ENCODE results near the gene EFNA4. TPM values are rescaled to one million over a fixed set of nuclear protein-coding genes. Genes with fewer than 3 reads are reported as not detected.

Gene EFNA4
- total and polyA plus RNA-seq, 2 donors (not counting 1 experiment from before 2014, with no cell fraction given), result 8.4 to 10.6 TPM

DNA sequence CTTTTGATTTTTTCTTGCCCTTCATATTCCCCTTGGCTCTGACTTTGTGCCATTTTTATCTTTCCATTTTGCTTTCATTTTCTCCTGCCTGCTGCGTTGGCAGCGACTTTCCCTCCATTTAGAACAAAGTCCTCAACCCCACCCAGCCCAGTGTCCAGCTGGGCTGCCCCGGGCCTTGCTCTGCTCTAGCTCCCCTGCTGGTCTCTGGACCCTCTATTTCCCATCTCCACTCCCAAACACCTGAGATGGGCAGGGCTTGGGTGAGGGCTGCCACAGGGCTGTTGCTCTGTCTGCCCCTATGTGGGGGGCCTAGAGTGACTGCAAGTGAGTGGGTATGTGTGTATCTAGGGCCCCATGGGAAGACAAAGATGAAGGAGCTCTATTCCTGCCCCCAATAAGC, 19.7 kb upstream of the EFNA4 start:
- no peak for ATAC-seq (ENCODE audit: low read depth)
- no peak for DNase-seq
- no peak overlapping the region for H3K27ac ChIP-seq (ENCODE audit: low read length in 2 of 2)
- H3K4me3 Mint-ChIP-seq, result no peak overlapping the region
- no peaks in the 10 kb centered on the region for H3K4me1 ChIP-seq (ENCODE audit: control insufficient read depth in 2 of 2, insufficient read depth in 2 of 2, low read length in 2 of 2)
- H3K79me2 ChIP-seq (ENCODE audit: control insufficient read depth, insufficient read depth, low read length), result no peaks in the 10 kb centered on the region
- H3K9me3 ChIP-seq (ENCODE audit: control extremely low read depth in 1 of 3, control insufficient read depth in 2 of 3, insufficient read depth in 1 of 3, low read length in 2 of 3), result no peaks in the 10 kb centered on the region
- no peak for TF ChIP-seq EZH2 (IDR thresholded peaks at IDR 0.05; ENCODE audit: borderline replicate concordance, insufficient read depth, low read depth, low read length, poor library complexity, severe bottlenecking)
- TF ChIP-seq, protein P1, sequence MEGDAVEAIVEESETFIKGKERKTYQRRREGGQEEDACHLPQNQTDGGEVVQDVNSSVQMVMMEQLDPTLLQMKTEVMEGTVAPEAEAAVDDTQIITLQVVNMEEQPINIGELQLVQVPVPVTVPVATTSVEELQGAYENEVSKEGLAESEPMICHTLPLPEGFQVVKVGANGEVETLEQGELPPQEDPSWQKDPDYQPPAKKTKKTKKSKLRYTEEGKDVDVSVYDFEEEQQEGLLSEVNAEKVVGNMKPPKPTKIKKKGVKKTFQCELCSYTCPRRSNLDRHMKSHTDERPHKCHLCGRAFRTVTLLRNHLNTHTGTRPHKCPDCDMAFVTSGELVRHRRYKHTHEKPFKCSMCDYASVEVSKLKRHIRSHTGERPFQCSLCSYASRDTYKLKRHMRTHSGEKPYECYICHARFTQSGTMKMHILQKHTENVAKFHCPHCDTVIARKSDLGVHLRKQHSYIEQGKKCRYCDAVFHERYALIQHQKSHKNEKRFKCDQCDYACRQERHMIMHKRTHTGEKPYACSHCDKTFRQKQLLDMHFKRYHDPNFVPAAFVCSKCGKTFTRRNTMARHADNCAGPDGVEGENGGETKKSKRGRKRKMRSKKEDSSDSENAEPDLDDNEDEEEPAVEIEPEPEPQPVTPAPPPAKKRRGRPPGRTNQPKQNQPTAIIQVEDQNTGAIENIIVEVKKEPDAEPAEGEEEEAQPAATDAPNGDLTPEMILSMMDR (IDR thresholded peaks at IDR 0.05), result no peak
- ChIA-PET POLR2A (interaction anchor here (0.5 to 0.8 kb wide), 4 partner anchors 8 to 128 kb away, joined by 3 to 4 read pairs (median 4); no protein-coding TSS in a partner anchor), CTCF (interaction anchor here (0.6 to 16.6 kb wide), 24 partner anchors 18 to 711 kb away, joined by 3 to 370 read pairs (median 5); partner anchors contain the start of genes CKS1B, EFNA4, KRTCAP2 and PBXIP1)
- H3K4me1 Mint-ChIP-seq, result peaks cover 7% of the 10 kb centered on the region
- H3K27me3 ChIP-seq (replicated peaks in 1 of 4; ENCODE audit: control extremely low read depth in 1 of 4, control insufficient read depth in 3 of 4, insufficient read depth in 4 of 4, low read length in 3 of 4), result peaks cover 0 to 5% (median 0%) of the 10 kb centered on the region in 4 experiments
- peaks cover 3% of the 10 kb centered on the region for H3K27me3 Mint-ChIP-seq
- no peak overlapping the region for H3K4me3 ChIP-seq (ENCODE audit: control extremely low read depth in 1 of 5, extremely low read depth in 1 of 5, insufficient read depth in 1 of 5, low read depth in 2 of 5, low read length in 4 of 5)
- H3K36me3 ChIP-seq (replicated peaks in 1 of 2; ENCODE audit: control extremely low read depth in 1 of 2, control insufficient read depth in 1 of 2, extremely low read depth in 1 of 2, insufficient read depth in 2 of 2, low read length in 1 of 2), result no peaks in the 10 kb centered on the region
- H4K20me1 ChIP-seq (ENCODE audit: control insufficient read depth, insufficient read depth, low read length, poor library complexity, severe bottlenecking), result no peaks in the 10 kb centered on the region
- intact Hi-C loops (cut with micrococcal nuclease), result no loop called here
- no peaks in the 10 kb centered on the region for H3K9me3 Mint-ChIP-seq (ENCODE audit: insufficient read depth)
- 77% methylated on average over 2 of the region's 3 CpGs for WGBS (ENCODE audit: insufficient coverage)
- H3K27ac Mint-ChIP-seq, result no peak overlapping the region
- no peak overlapping the region for H2AFZ ChIP-seq (ENCODE audit: insufficient read depth, low read depth, low read length, poor library complexity, severe bottlenecking)
- H3K9ac ChIP-seq (ENCODE audit: low read length), result no peak overlapping the region
- no peak overlapping the region for H3K4me2 ChIP-seq (replicated peaks; ENCODE audit: low read depth, low read length, poor library complexity, severe bottlenecking)

DNA sequence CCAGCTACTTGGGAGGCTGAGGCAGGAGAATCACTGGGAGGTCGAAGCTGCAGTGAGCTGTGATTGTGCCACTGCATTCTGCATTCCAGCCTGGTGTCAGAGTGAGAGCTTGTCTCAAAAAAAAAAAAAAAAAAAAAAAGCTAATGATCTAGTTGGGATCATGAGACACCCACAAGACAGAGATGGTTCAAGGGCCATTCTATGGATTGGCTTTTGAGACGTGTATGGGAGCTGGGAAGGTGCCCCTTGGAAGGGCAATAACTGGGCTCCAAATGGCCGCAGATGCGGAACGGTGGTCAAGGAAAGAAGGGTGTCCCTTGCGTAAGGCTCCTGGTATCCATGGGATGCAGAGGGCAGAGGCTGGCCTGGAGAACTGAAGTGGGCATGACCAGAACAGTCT, 19.2 kb upstream of the EFNA4 start:
- Histone ChIP-seq H3K27me3 (replicated peaks in 1 of 4; ENCODE audit: control extremely low read depth in 1 of 4, control insufficient read depth in 3 of 4, insufficient read depth in 4 of 4, low read length in 3 of 4) (peaks cover 0 to 1% (median 0%) of the 10 kb centered on the region in 4 experiments), H3K9me3 (ENCODE audit: control extremely low read depth in 1 of 3, control insufficient read depth in 2 of 3, insufficient read depth in 1 of 3, low read length in 2 of 3) (no peaks in the 10 kb centered on the region), H3K4me3 (ENCODE audit: control extremely low read depth in 1 of 5, extremely low read depth in 1 of 5, insufficient read depth in 1 of 5, low read depth in 2 of 5, low read length in 4 of 5) (no peak overlapping the region), H2AFZ (ENCODE audit: insufficient read depth, low read depth, low read length, poor library complexity, severe bottlenecking) (no peak overlapping the region), H3K27ac (ENCODE audit: low read length in 2 of 2) (no peak overlapping the region), H3K36me3 (replicated peaks in 1 of 2; ENCODE audit: control extremely low read depth in 1 of 2, control insufficient read depth in 1 of 2, extremely low read depth in 1 of 2, insufficient read depth in 2 of 2, low read length in 1 of 2) (no peaks in the 10 kb centered on the region), H3K9ac (ENCODE audit: low read length) (no peak overlapping the region), H3K4me2 (replicated peaks; ENCODE audit: low read depth, low read length, poor library complexity, severe bottlenecking) (no peak overlapping the region), H3K4me1 (ENCODE audit: control insufficient read depth in 2 of 2, insufficient read depth in 2 of 2, low read length in 2 of 2) (no peaks in the 10 kb centered on the region), H3K79me2 (ENCODE audit: control insufficient read depth, insufficient read depth, low read length) (no peaks in the 10 kb centered on the region), H4K20me1 (ENCODE audit: control insufficient read depth, insufficient read depth, low read length, poor library complexity, severe bottlenecking) (no peaks in the 10 kb centered on the region)
- intact Hi-C loops (cut with micrococcal nuclease), result no loop called here
- ATAC-seq (ENCODE audit: low read depth) (no peak), DNase-seq (no peak)
- WGBS (ENCODE audit: insufficient coverage), result 83% methylated on average over 6 of the region's 6 CpGs
- TF ChIP-seq, protein P1 (IDR thresholded peaks at IDR 0.05), result no peak
- TF ChIP-seq EZH2 (IDR thresholded peaks at IDR 0.05; ENCODE audit: borderline replicate concordance, insufficient read depth, low read depth, low read length, poor library complexity, severe bottlenecking), result no peak
- POLR2A ChIA-PET, result interaction anchor here (0.5 to 2.1 kb wide), 4 partner anchors 8 to 128 kb away, joined by 3 to 8 read pairs (median 4); partner anchors contain the start of gene PMVK
- Mint-ChIP-seq H3K4me1 (peaks cover 7% of the 10 kb centered on the region), H3K27me3 (peaks cover 3% of the 10 kb centered on the region), H3K4me3 (no peak overlapping the region), H3K9me3 (ENCODE audit: insufficient read depth) (no peaks in the 10 kb centered on the region), H3K27ac (no peak overlapping the region)
- CTCF ChIA-PET, result interaction anchor here (0.6 to 16.6 kb wide), 26 partner anchors 11 to 712 kb away, joined by 3 to 370 read pairs (median 5); partner anchors contain the start of genes CKS1B, DCST1, DCST2 and EFNA4
